SK-N-SH (cell line): Measurements from ENCODE around the gene DSCAML1.

Source experiments
- CTCF ChIP-seq: fragments of 200-600 bp; sonication (generic); IDR thresholded peaks from 2 replicates; pipeline ENCODE4 v1.6.1; 2017; ENCODE audit warnings: antibody characterized with exemption, mild to moderate bottlenecking, moderate library complexity
- EP300 ChIP-seq, 2 experiments: IDR thresholded peaks; 2 replicates each; pipeline versions ENCODE4 v1.4.0 to v1.6.1; 2012; ENCODE audit warnings: borderline replicate concordance in 1 of 2, low read depth in 1 of 2, low read length in 1 of 2
- FOXM1 ChIP-seq: IDR thresholded peaks from 2 replicates; pipeline ENCODE4 v1.4.0; 2012; ENCODE audit warnings: low read depth, mild to moderate bottlenecking
- IRF3 ChIP-seq: fragments of 150-350 bp; IDR thresholded peaks from 2 replicates; pipeline ENCODE4 v1.6.1; 2016; ENCODE audit warnings: mild to moderate bottlenecking, low read depth, low read length
- MEF2A ChIP-seq: IDR thresholded peaks from 2 replicates; pipeline ENCODE4 v1.4.0; 2012; ENCODE audit warnings: low read depth, borderline replicate concordance
- POLR2AphosphoS5 ChIP-seq: IDR thresholded peaks from 2 replicates; pipeline ENCODE4 v1.6.1; 2012; ENCODE audit warnings: low read depth, low read length
- RAD21 ChIP-seq: IDR thresholded peaks from 2 replicates; pipeline ENCODE4 v1.6.1; 2012; ENCODE audit warnings: mild to moderate bottlenecking, low read length
- RCOR1 ChIP-seq: fragments of 150-350 bp; IDR thresholded peaks from 2 replicates; pipeline ENCODE4 v1.6.1; 2017; ENCODE audit warnings: antibody characterized with exemption, low read length
- REST ChIP-seq: IDR thresholded peaks from 2 replicates; pipeline ENCODE4 v1.6.1; 2012; ENCODE audit warnings: mild to moderate bottlenecking, low read depth, low read length, moderate library complexity
- RFX5 ChIP-seq: IDR thresholded peaks from 2 replicates; pipeline ENCODE4 v1.6.1; 2012; ENCODE audit warnings: mild to moderate bottlenecking, improper control_type of control experiment, low read length
- SMC3 ChIP-seq: IDR thresholded peaks from 2 replicates; pipeline ENCODE4 v1.6.1; 2012; ENCODE audit warnings: low read depth, low read length, improper control_type of control experiment
- TAF1 ChIP-seq: IDR thresholded peaks from 2 replicates; pipeline ENCODE4 v1.6.1; 2012; ENCODE audit warnings: low read depth, mild to moderate bottlenecking, low read length, moderate library complexity, borderline replicate concordance
- TCF12 ChIP-seq: IDR thresholded peaks from 2 replicates; pipeline ENCODE4 v1.4.0; 2012

- TF ChIP-seq CTCF (no peak), REST (no peak), RFX5 (no peak), RAD21 (no peak), RCOR1 (no peak), TCF12 (no peak), TAF1 (no peak), FOXM1 (no peak), POLR2AphosphoS5 (no peak), EP300 (IDR thresholded peaks at IDR 0.05; ENCODE audit: borderline replicate concordance in 1 of 2, low read depth in 1 of 2, low read length in 1 of 2) (no peak), MEF2A (no peak), IRF3 (no peak), SMC3 (no peak)
Measured at GRCh38 chr11:117638911-117639543, 158.0 kb downstream of the DSCAML1 start.
